Progenitor cell of endocrine pancreas (in vitro differentiated cells): ENCODE data around the gene ROGDI. TPM values are rescaled to one million over a fixed set of nuclear protein-coding genes. Genes with fewer than 3 reads are reported as not detected.

ENCODE experiments used
- DNase-seq: peaks from one replicate; pipeline ENCODE4 v3.0.0; 2021; ENCODE audit warnings: low spot score; ENCODE audit not compliant: unreplicated experiment
- H3K27ac Mint-ChIP-seq: 2 replicates; pipeline ENCODE4 v1.8.0; 2021; ENCODE audit warnings: mild to moderate bottlenecking, moderate library complexity, mixed read lengths
- H3K27me3 Mint-ChIP-seq: 2 replicates; pipeline ENCODE4 v1.8.0; 2021; ENCODE audit warnings: mixed read lengths
- H3K36me3 Mint-ChIP-seq: 2 replicates; pipeline ENCODE4 v1.8.0; 2022; ENCODE audit warnings: mixed read lengths; ENCODE audit not compliant: insufficient read depth
- H3K4me1 Mint-ChIP-seq: 2 replicates; pipeline ENCODE4 v1.8.0; 2021; ENCODE audit warnings: low read depth, mixed read lengths
- H3K4me3 Mint-ChIP-seq: 2 replicates; pipeline ENCODE4 v1.8.0; 2021; ENCODE audit warnings: low read depth, mild to moderate bottlenecking, moderate library complexity, mixed read lengths
- H3K9me3 Mint-ChIP-seq: 2 replicates; pipeline ENCODE4 v1.8.0; 2021; ENCODE audit warnings: low read depth, mixed read lengths
- CTCF ChIP-seq: fragments of 200-600 bp; sonication (generic); IDR thresholded peaks from one replicate; pipeline ENCODE4 v1.5.0; 2021; ENCODE audit warnings: antibody characterized with exemption, mild to moderate bottlenecking; ENCODE audit not compliant: unreplicated experiment
- total RNA-seq: library from RNA; stranded (reverse); gene quantifications from 2 replicates; pipeline ENCODE4 v1.2.1, GENCODE V29; 2021

ROGDI gene
- total RNA-seq, 1 donor from 2014 or later = 44.1 TPM

DNA sequence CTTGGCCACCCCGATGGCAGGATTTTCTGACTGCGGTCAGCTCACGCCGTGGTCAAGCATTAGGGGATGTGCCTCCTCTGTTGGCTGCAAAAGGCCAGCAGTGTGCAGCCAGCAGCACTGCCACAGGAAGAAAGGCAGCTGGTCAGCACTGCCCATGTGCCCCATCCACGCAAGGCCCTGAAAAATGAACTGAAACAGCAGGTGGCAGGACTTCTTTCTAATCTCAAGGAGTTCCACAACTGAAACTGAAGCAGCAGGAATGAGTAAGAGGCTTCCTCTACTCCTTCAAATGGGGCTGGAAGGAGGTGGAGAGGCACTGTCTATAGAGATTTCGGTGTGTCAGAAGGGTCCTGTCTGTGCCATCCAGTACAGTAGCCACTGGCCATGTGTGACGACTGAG, 38.6 kb downstream of the ROGDI start:
- Mint-ChIP-seq H3K9me3 (no peaks in the 10 kb centered on the region), H3K4me3 (peak overlapping the region; percentile 31), H3K4me1 (peaks cover 13% of the 10 kb centered on the region), H3K36me3 (peaks cover 5% of the 10 kb centered on the region), H3K27me3 (no peaks in the 10 kb centered on the region), H3K27ac (no peak overlapping the region)
- no peak for TF ChIP-seq CTCF
- no peak for DNase-seq

GRCh38 chr16:4762205-4762604, 40.2 kb downstream of the ROGDI start:
- H3K27me3 Mint-ChIP-seq = no peaks in the 10 kb centered on the region
- peaks cover 10% of the 10 kb centered on the region for H3K36me3 Mint-ChIP-seq
- peaks cover 8% of the 10 kb centered on the region for H3K4me1 Mint-ChIP-seq
- no peak for TF ChIP-seq CTCF
- H3K9me3 Mint-ChIP-seq = no peaks in the 10 kb centered on the region
- no peak overlapping the region for H3K4me3 Mint-ChIP-seq
- no peak overlapping the region for H3K27ac Mint-ChIP-seq
- DNase-seq = no peak

DNA sequence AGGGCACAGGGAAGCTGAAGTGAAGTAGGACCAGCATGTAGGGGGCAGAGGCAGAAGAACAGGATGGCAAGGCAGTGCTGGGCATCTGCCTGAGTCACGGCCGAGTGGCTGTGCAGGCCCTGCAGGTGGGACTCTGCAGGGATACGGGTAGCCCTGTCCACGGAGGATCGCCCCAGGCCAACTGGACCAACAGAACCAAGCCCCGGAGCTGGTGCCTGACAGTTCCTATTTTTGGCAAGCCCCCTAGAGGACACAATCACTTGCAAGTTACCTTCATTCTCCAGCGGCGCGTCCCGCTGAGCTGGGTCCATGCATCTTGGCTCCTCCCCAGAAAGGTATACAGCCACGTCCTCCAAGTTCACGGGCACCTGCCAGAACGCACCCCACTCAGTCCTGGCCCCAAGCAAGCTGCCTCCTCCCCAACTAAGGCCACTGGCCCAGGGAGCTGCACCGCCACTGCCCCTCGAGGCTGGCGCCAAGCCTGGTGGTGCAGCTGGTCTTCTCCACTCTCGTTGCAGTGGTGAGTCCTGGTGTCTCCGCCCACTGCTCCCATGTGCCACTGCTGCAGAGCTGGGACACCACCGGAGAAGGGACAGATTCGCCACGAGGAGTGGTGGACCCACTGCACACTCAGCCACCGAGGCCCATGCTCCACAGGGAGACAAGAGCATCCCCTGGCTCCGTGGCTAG, 42.1 kb downstream of the ROGDI start:
- Mint-ChIP-seq H3K27me3 (no peaks in the 10 kb centered on the region), H3K27ac (no peak overlapping the region), H3K4me3 (no peak overlapping the region), H3K9me3 (peaks cover 3% of the 10 kb centered on the region), H3K36me3 (peaks cover 21% of the 10 kb centered on the region), H3K4me1 (no peaks in the 10 kb centered on the region)
- DNase-seq = no peak
- TF ChIP-seq CTCF = no peak

DNA sequence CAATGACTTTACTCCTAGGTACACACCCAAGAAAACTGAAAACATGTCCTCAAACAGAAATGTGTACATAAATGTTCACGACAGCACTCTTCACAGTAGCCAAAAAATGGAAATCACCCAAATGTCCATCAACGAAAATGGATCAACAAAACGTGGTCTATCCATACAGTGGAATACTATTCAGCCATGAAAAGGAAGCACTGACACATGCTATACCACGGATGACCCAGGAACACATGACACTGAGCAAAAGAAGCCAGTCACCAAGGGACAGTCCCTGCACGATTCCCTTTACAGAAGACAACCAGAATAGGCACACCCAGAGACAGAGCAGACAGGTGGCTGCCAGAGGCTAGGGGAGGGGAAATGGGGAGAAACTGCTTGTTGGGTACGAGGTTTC, 46.7 kb downstream of the ROGDI start:
- H3K27me3 Mint-ChIP-seq = no peaks in the 10 kb centered on the region
- peaks cover 30% of the 10 kb centered on the region for H3K36me3 Mint-ChIP-seq
- H3K9me3 Mint-ChIP-seq = peaks cover 3% of the 10 kb centered on the region
- no peaks in the 10 kb centered on the region for H3K4me1 Mint-ChIP-seq
- no peak for TF ChIP-seq CTCF
- no peak overlapping the region for H3K27ac Mint-ChIP-seq
- H3K4me3 Mint-ChIP-seq = no peak overlapping the region
- no peak for DNase-seq

- Mint-ChIP-seq H3K4me3 (no peak overlapping the region), H3K4me1 (no peaks in the 10 kb centered on the region), H3K27ac (no peak overlapping the region), H3K36me3 (peaks cover 28% of the 10 kb centered on the region), H3K27me3 (no peaks in the 10 kb centered on the region), H3K9me3 (peaks cover 3% of the 10 kb centered on the region)
- no peak for DNase-seq
- TF ChIP-seq CTCF = no peak
Observed at GRCh38 chr16:4754865-4755264, 47.6 kb downstream of the ROGDI start.
